ENCODE results near the gene FUOM. TPM values are rescaled to one million over a fixed set of nuclear protein-coding genes. Genes with fewer than 3 reads are reported as not detected.

Gene FUOM
- total RNA-seq, 1 donor from 2014 or later, result 54.0 TPM

GRCh38 chr10:133339708-133340380 is 18.0 kb downstream of the FUOM start:
- Histone ChIP-seq H3K36me3 (no peaks in the 10 kb centered on the region), H3K27ac (no peak overlapping the region), H3K9me3 (no peaks in the 10 kb centered on the region), H3K27me3 (peaks cover 7% of the 10 kb centered on the region), H3K4me3 (no peak overlapping the region), H3K4me1 (peaks cover 22% of the 10 kb centered on the region)
- DNase-seq (ENCODE audit: extremely low spot score in 2 of 2), result no peak
- TF ChIP-seq POLR2A (IDR thresholded peaks at IDR 0.05), result no peak
- no peak for TF ChIP-seq POLR2AphosphoS5 (IDR thresholded peaks at IDR 0.05; ENCODE audit: insufficient read depth in 1 of 2, low read depth in 1 of 2)
- no peak for TF ChIP-seq CTCF (IDR thresholded peaks at IDR 0.05)
- intact Hi-C loops (cut with DNase I), result no loop called here

- H3K4me3 ChIP-seq, result no peak overlapping the region
- H3K36me3 ChIP-seq, result no peaks in the 10 kb centered on the region
- intact Hi-C loops (cut with DNase I), result no loop called here
- H3K9me3 ChIP-seq, result no peaks in the 10 kb centered on the region
- H3K4me1 ChIP-seq, result peaks cover 25% of the 10 kb centered on the region
- peaks cover 7% of the 10 kb centered on the region for H3K27me3 ChIP-seq
- H3K27ac ChIP-seq, result no peak overlapping the region
- no peak for DNase-seq (ENCODE audit: extremely low spot score in 2 of 2)
- TF ChIP-seq POLR2A (IDR thresholded peaks at IDR 0.05) (no peak), POLR2AphosphoS5 (IDR thresholded peaks at IDR 0.05; ENCODE audit: insufficient read depth in 1 of 2, low read depth in 1 of 2) (no peak), CTCF (IDR thresholded peaks at IDR 0.05) (no peak)
Observed at GRCh38 chr10:133338080-133339071, 19.4 kb downstream of the FUOM start.

- TF ChIP-seq CTCF (IDR thresholded peaks at IDR 0.05) (no peak), POLR2A (IDR thresholded peaks at IDR 0.05) (no peak), POLR2AphosphoS5 (IDR thresholded peaks at IDR 0.05; ENCODE audit: insufficient read depth in 1 of 2, low read depth in 1 of 2) (no peak)
- Histone ChIP-seq H3K4me3 (no peak overlapping the region), H3K27me3 (peaks cover 7% of the 10 kb centered on the region), H3K4me1 (peaks cover 25% of the 10 kb centered on the region), H3K27ac (no peak overlapping the region), H3K36me3 (no peaks in the 10 kb centered on the region), H3K9me3 (no peaks in the 10 kb centered on the region)
- no peak for DNase-seq (ENCODE audit: extremely low spot score in 2 of 2)
- intact Hi-C loops (cut with DNase I), result no loop called here
Observed at GRCh38 chr10:133337370-133337725, 20.5 kb downstream of the FUOM start.

DNA sequence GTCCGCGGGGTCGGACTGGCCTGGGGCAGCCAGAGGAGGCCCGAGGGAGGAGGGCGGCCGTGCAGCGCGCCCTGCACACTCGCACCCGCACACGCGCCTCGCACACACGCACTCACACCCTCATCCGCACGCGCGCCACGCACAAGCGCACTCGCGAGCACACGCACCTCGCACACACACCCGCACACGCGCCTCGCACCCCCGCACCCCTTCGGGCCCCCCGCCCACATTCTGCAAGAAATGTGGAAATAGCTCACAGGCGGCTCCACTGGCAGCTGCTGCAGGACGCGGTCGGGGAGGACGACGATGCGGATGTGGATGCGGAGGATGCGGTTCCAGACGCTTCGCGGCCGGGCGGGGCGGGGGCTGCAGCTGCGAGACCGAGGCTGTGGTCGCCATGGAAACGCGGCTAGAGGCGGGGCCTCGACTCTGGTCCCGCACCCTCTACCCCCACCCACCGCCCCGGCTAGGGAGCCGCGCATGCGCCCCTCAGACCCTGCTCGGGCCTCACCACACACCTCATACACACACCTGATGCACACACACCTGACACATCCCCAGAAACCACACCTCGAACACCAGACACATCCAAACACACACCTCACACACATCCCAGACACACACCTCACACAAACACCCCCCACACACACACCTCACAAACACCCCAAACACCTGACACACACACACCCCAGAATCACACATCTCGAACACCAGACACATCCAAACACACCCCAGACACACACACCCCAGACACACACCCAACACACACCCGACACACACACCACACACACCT is 21.0 kb downstream of the FUOM start, which contains the start of gene CALY:
Gene CALY, minus strand, starts transcription at position 320 of the 793 bp plus-strand sequence. CDS start 7,907 bp downstream, outside the sequence.
- DNase-seq (ENCODE audit: extremely low spot score in 2 of 2), result no peak
- no peaks in the 10 kb centered on the region for H3K9me3 ChIP-seq
- H3K36me3 ChIP-seq, result no peaks in the 10 kb centered on the region
- H3K27ac ChIP-seq, result no peak within 1 kb of the TSS
- peaks cover 7% of the 10 kb centered on the region for H3K27me3 ChIP-seq
- peak within 1 kb of the TSS; percentile 29 to 41 for H3K4me3 ChIP-seq
- TF ChIP-seq CTCF (IDR thresholded peaks at IDR 0.05) (no peak), POLR2A (IDR thresholded peaks at IDR 0.05) (no peak), POLR2AphosphoS5 (IDR thresholded peaks at IDR 0.05; ENCODE audit: insufficient read depth in 1 of 2, low read depth in 1 of 2) (no peak)
- intact Hi-C loops (cut with DNase I), result no loop called here
- peaks cover 25% of the 10 kb centered on the region for H3K4me1 ChIP-seq
